ENCODE measurements around the gene CDC73.
"Not testable (repeated sequence)": the region's sequence is repeated elsewhere in the genome, so short reads cannot be mapped to it uniquely, and the experiment has no call there.

CDC73 gene

DNA sequence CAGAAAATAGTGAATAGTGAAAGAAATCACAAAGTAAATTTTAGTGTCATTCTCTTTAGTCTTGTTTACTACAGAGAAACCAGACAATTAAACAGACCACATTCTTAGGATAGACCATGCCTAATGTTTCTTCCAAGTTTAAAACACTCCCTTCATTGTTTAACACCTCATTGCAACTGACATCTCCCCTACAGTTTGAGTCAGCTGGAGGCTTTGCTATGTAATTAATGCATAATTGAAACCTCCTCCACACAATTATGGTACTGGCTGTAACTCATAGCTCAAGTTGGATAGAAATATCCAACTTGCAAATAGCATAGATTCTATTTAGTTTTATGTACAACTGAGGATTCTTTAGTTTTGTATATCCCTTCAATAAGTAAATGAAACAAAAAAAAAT, 99.8 kb downstream of the CDC73 start:
- Histone ChIP-seq H3K36me3 (replicated peaks; ENCODE audit: low read depth, low read length) (peaks cover 32% of the 10 kb centered on the region), H3K4me2 (ENCODE audit: low read length) (no peak overlapping the region), H3K27me3 (ENCODE audit: low read depth, low read length) (no peaks in the 10 kb centered on the region), H2AFZ (ENCODE audit: low read depth, low read length) (no peak overlapping the region), H3K9me3 (ENCODE audit: insufficient read depth, low read length) (no peaks in the 10 kb centered on the region), H3K4me3 (ENCODE audit: low read length) (no peak overlapping the region), H3K9ac (ENCODE audit: low read length) (no peak overlapping the region), H4K20me1 (ENCODE audit: insufficient read depth, low read length) (peaks cover 10% of the 10 kb centered on the region; the same call in 1 of the 2 replicates), H3K27ac (ENCODE audit: low read length) (no peak overlapping the region), H3K4me1 (ENCODE audit: low read length) (peaks cover 33% of the 10 kb centered on the region), H3K79me2 (ENCODE audit: low read length) (0 out of 2 replicates have a peak, but pooled peaks cover 6% of the 10 kb centered on the region)
- TF ChIP-seq CTCF (IDR thresholded peaks at IDR 0.05; ENCODE audit: low read depth, low read length), result no peak
- TF ChIP-seq EZH2phosphoT487 (IDR thresholded peaks at IDR 0.05; ENCODE audit: low read depth), result no peak

DNA sequence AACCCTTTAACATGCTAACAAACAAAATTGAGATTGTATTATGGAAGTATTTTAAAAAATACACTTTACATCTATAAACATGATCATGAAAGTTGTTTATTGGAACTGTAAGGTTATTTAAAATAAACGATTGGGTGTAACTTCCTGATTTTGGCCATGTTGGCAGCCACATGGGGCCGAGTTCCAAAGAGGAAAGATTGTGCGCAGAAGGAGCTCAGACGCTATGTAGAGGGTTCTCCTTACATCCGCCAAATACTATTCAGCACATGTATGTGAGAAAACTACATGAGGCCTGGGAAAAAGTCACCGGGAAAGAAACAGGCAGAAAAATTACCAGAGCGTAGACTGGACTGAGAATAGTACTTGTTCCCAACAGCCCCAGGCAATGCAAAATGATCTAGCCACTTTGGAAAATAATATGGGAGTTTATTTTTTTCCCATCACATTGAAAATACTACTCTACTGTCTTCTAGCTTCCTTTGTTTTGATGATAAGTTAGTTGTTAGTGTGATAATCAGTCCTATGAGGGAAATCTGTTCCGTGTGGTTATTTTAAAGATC, 100.3 kb downstream of the CDC73 start:
- Histone ChIP-seq H3K27me3 (ENCODE audit: low read depth, low read length) (no peaks in the 10 kb centered on the region), H3K9ac (ENCODE audit: low read length) (no peak overlapping the region), H3K79me2 (ENCODE audit: low read length) (0 out of 2 replicates have a peak, but pooled peaks cover 6% of the 10 kb centered on the region), H3K36me3 (replicated peaks; ENCODE audit: low read depth, low read length) (peaks cover 32% of the 10 kb centered on the region), H3K27ac (ENCODE audit: low read length) (no peak overlapping the region), H4K20me1 (ENCODE audit: insufficient read depth, low read length) (peaks cover 8% of the 10 kb centered on the region; the same call in 1 of the 2 replicates), H3K4me1 (ENCODE audit: low read length) (peaks cover 28% of the 10 kb centered on the region), H2AFZ (ENCODE audit: low read depth, low read length) (no peak overlapping the region), H3K9me3 (ENCODE audit: insufficient read depth, low read length) (no peaks in the 10 kb centered on the region), H3K4me3 (ENCODE audit: low read length) (no peak overlapping the region), H3K4me2 (ENCODE audit: low read length) (no peak overlapping the region)
- TF ChIP-seq CTCF (IDR thresholded peaks at IDR 0.05; ENCODE audit: low read depth, low read length) (no peak), EZH2phosphoT487 (IDR thresholded peaks at IDR 0.05; ENCODE audit: low read depth) (no peak)

- Histone ChIP-seq H3K4me1 (ENCODE audit: low read length) (no peaks in the 10 kb centered on the region), H3K9ac (ENCODE audit: low read length) (no peak overlapping the region), H3K36me3 (replicated peaks; ENCODE audit: low read depth, low read length) (peaks cover 6% of the 10 kb centered on the region), H3K4me2 (ENCODE audit: low read length) (no peak overlapping the region), H4K20me1 (ENCODE audit: insufficient read depth, low read length) (0 out of 2 replicates have a peak, but pooled peaks cover 4% of the 10 kb centered on the region), H2AFZ (ENCODE audit: low read depth, low read length) (no peak overlapping the region), H3K79me2 (ENCODE audit: low read length) (0 out of 2 replicates have a peak, but pooled peaks cover 3% of the 10 kb centered on the region), H3K9me3 (ENCODE audit: insufficient read depth, low read length) (no peaks in the 10 kb centered on the region), H3K27ac (ENCODE audit: low read length) (no peak overlapping the region), H3K27me3 (ENCODE audit: low read depth, low read length) (no peaks in the 10 kb centered on the region), H3K4me3 (ENCODE audit: low read length) (no peak overlapping the region)
- TF ChIP-seq EZH2phosphoT487 (IDR thresholded peaks at IDR 0.05; ENCODE audit: low read depth), result no peak
- no peak for TF ChIP-seq CTCF (IDR thresholded peaks at IDR 0.05; ENCODE audit: low read depth, low read length)
Observed at GRCh38 chr1:193229136-193229535, 107.3 kb downstream of the CDC73 start.

DNA sequence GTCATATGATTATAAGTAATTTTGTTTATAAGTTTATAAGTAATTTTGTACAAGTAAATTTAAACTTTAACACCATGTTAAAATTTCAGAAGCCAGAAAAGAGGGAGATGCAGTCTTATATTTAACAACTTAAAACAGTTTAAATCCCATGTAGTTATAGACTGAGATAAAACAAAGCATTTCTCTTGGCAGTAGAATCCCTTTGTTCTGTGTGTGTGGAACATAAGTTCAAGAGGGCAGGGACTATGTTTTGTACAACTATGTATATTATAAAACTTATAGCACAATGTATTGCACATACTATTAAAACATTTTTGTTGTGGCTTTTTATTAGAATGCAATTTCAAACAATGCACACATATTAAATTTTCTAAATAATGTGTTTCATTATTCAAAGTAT, 109.3 kb downstream of the CDC73 start:
- not testable (repeated sequence) for H3K9me3 ChIP-seq (ENCODE audit: insufficient read depth, low read length); H3K4me3 ChIP-seq (ENCODE audit: low read length); H3K4me1 ChIP-seq (ENCODE audit: low read length); H3K27me3 ChIP-seq (ENCODE audit: low read depth, low read length); H3K36me3 ChIP-seq (replicated peaks; ENCODE audit: low read depth, low read length); H3K9ac ChIP-seq (ENCODE audit: low read length); H3K79me2 ChIP-seq (ENCODE audit: low read length); H3K27ac ChIP-seq (ENCODE audit: low read length); H4K20me1 ChIP-seq (ENCODE audit: insufficient read depth, low read length); H3K4me2 ChIP-seq (ENCODE audit: low read length); H2AFZ ChIP-seq (ENCODE audit: low read depth, low read length)

All from OCI-LY3 (cell line).